Measurements from ENCODE around the gene VSTM2B.

The VSTM2B gene

GRCh38 chr19:29509456-29509855, 16.3 kb upstream of the VSTM2B start:
- TF ChIP-seq REST (IDR thresholded peaks at IDR 0.05; ENCODE audit: insufficient read depth in 1 of 2, low read depth in 2 of 2, low read length in 2 of 2), result no peak
- TF ChIP-seq SIN3A (IDR thresholded peaks at IDR 0.05; ENCODE audit: borderline replicate concordance, insufficient read depth, low read length), result no peak
- no peak for TF ChIP-seq TAF1 (IDR thresholded peaks at IDR 0.05; ENCODE audit: borderline replicate concordance, insufficient read depth, low read length)
- TF ChIP-seq POLR2AphosphoS5 (IDR thresholded peaks at IDR 0.05; ENCODE audit: low read depth, low read length), result no peak
- no peak for TF ChIP-seq FOXP2 (optimal IDR thresholded peaks at IDR 0.05; ENCODE audit: borderline replicate concordance, extremely low read depth, extremely low read length, insufficient read depth)

- TF ChIP-seq FOXP2 (optimal IDR thresholded peaks at IDR 0.05; ENCODE audit: borderline replicate concordance, extremely low read depth, extremely low read length, insufficient read depth) (no peak), POLR2AphosphoS5 (IDR thresholded peaks at IDR 0.05; ENCODE audit: low read depth, low read length) (no peak), REST (IDR thresholded peaks at IDR 0.05; ENCODE audit: insufficient read depth in 1 of 2, low read depth in 2 of 2, low read length in 2 of 2) (no peak), TAF1 (IDR thresholded peaks at IDR 0.05; ENCODE audit: borderline replicate concordance, insufficient read depth, low read length) (no peak), SIN3A (IDR thresholded peaks at IDR 0.05; ENCODE audit: borderline replicate concordance, insufficient read depth, low read length) (no peak)
Observed at GRCh38 chr19:29510701-29511265, 15.0 kb upstream of the VSTM2B start.

- no peak for TF ChIP-seq REST (IDR thresholded peaks at IDR 0.05; ENCODE audit: insufficient read depth in 1 of 2, low read depth in 2 of 2, low read length in 2 of 2)
- no peak for TF ChIP-seq FOXP2 (optimal IDR thresholded peaks at IDR 0.05; ENCODE audit: borderline replicate concordance, extremely low read depth, extremely low read length, insufficient read depth)
Observed at GRCh38 chr19:29511768-29512167, 14.0 kb upstream of the VSTM2B start.

- TF ChIP-seq REST (IDR thresholded peaks at IDR 0.05; ENCODE audit: insufficient read depth in 1 of 2, low read depth in 2 of 2, low read length in 2 of 2) (no peak), SIN3A (IDR thresholded peaks at IDR 0.05; ENCODE audit: borderline replicate concordance, insufficient read depth, low read length) (no peak)
Observed at GRCh38 chr19:29512748-29513147, 13.0 kb upstream of the VSTM2B start.

- no peak for TF ChIP-seq POLR2AphosphoS5 (IDR thresholded peaks at IDR 0.05; ENCODE audit: low read depth, low read length)
- no peak for TF ChIP-seq FOXP2 (optimal IDR thresholded peaks at IDR 0.05; ENCODE audit: borderline replicate concordance, extremely low read depth, extremely low read length, insufficient read depth)
- no peak for TF ChIP-seq TAF1 (IDR thresholded peaks at IDR 0.05; ENCODE audit: borderline replicate concordance, insufficient read depth, low read length)
- no peak for TF ChIP-seq SIN3A (IDR thresholded peaks at IDR 0.05; ENCODE audit: borderline replicate concordance, insufficient read depth, low read length)
- TF ChIP-seq REST (IDR thresholded peaks at IDR 0.05; ENCODE audit: insufficient read depth in 1 of 2, low read depth in 2 of 2, low read length in 2 of 2), result no peak
Observed at GRCh38 chr19:29514525-29515232, 11.1 kb upstream of the VSTM2B start.
